Measurements from ENCODE around the gene QRICH2.
A peak's percentile ranks its signal among the peaks of the same experiment; 100 is the strongest.
"Not testable (repeated sequence)": the region's sequence is repeated elsewhere in the genome, so short reads cannot be mapped to it uniquely, and the experiment has no call there.

The QRICH2 gene

GRCh38 chr17:76265624-76266243 is 42.3 kb downstream of the QRICH2 start:
- peak; percentile 58 for DNase-seq

GRCh38 chr17:76264755-76265623 is 43.1 kb downstream of the QRICH2 start, which contains the start of gene UBALD2:
Gene UBALD2, plus strand, starts transcription at chr17:76265348. Its CDS starts 158 bp downstream, at chr17:76265506.
- DNase-seq = peak; percentile 100

- DNase-seq = no peak
These were observed 43.7 kb downstream of the QRICH2 start for GRCh38 chr17:76264425-76264754.

- no peak for DNase-seq
These were observed 44.2 kb downstream of the QRICH2 start for GRCh38 chr17:76263896-76264295.

GRCh38 chr17:76262732-76263344 is 45.2 kb downstream of the QRICH2 start:
- peak; percentile 79 for DNase-seq

- peak; percentile 48 for DNase-seq
These were observed 46.5 kb downstream of the QRICH2 start for GRCh38 chr17:76261421-76262215.

- no peak for DNase-seq
These were observed 47.4 kb downstream of the QRICH2 start for GRCh38 chr17:76260669-76261068.

GRCh38 chr17:76260220-76260619 is 47.9 kb downstream of the QRICH2 start:
- no peak for DNase-seq

- not testable (repeated sequence) for DNase-seq
These were observed 51.5 kb downstream of the QRICH2 start for GRCh38 chr17:76256430-76257050.

GRCh38 chr17:76255801-76256429 is 52.2 kb downstream of the QRICH2 start:
- no peak for DNase-seq

GRCh38 chr17:76254275-76254674 is 53.8 kb downstream of the QRICH2 start:
- no peak for DNase-seq

- DNase-seq = no peak
These were observed 54.2 kb downstream of the QRICH2 start for GRCh38 chr17:76253841-76254240.

GRCh38 chr17:76252967-76253766 is 54.9 kb downstream of the QRICH2 start:
- DNase-seq = not testable (repeated sequence)

- no peak for DNase-seq
These were observed 55.8 kb downstream of the QRICH2 start for GRCh38 chr17:76252040-76252954.

- no peak for DNase-seq
These were observed 56.5 kb downstream of the QRICH2 start for GRCh38 chr17:76251478-76252039.

GRCh38 chr17:76250141-76250540 is 57.9 kb downstream of the QRICH2 start:
- no peak for DNase-seq

- DNase-seq = no peak
These were observed 59.9 kb downstream of the QRICH2 start for GRCh38 chr17:76248013-76248782.

- DNase-seq = no peak
These were observed 60.8 kb downstream of the QRICH2 start for GRCh38 chr17:76247304-76247703.

Data from NCI-H774 (cell line).